Lung (tissue), 12 donors: ENCODE data around the gene SNX13. TPM values are rescaled to one million over a fixed set of nuclear protein-coding genes. Genes with fewer than 3 reads are reported as not detected.

ENCODE experiments used
- ATAC-seq: fragments of 200-7000 bp; cut with Tn5 transposase; one replicate; pipeline ENCODE4 v1.9.1; 2020; ENCODE audit warnings: moderate number of reproducible peaks; ENCODE audit not compliant: insufficient read depth, low FRiP score
- DNase-seq, 3 donors: peaks; one replicate each; pipeline ENCODE4 v3.0.0-alpha.2; 2013 to 2017
- H3K27ac ChIP-seq, 2 donors: one replicate each; pipeline ENCODE4 v1.5.1; 2013; ENCODE audit warnings: mild to moderate bottlenecking in 2 of 2, moderate library complexity in 2 of 2, control low read depth in 1 of 2, inconsistent platforms in 1 of 2, low read depth in 1 of 2, low read length in 1 of 2
- H3K27me3 ChIP-seq, 3 donors: one replicate each; pipeline ENCODE4 v1.5.1; 2013; ENCODE audit warnings: low read length in 2 of 3; ENCODE audit not compliant: control insufficient read depth in 3 of 3, insufficient read depth in 3 of 3
- H3K36me3 ChIP-seq, 4 donors: one replicate each; pipeline ENCODE4 v1.5.1; 2013; ENCODE audit warnings: low read length in 4 of 4, mild to moderate bottlenecking in 1 of 4, moderate library complexity in 1 of 4; ENCODE audit not compliant: control insufficient read depth in 4 of 4, insufficient read depth in 4 of 4
- H3K4me1 ChIP-seq, 5 donors: one replicate each; pipeline ENCODE4 v1.5.1; 2013; ENCODE audit warnings: low read length in 5 of 5, mild to moderate bottlenecking in 2 of 5, moderate library complexity in 1 of 5; ENCODE audit not compliant: control insufficient read depth in 5 of 5, insufficient read depth in 5 of 5
- H3K4me3 ChIP-seq: one replicate; pipeline ENCODE4 v1.5.1; 2013; ENCODE audit warnings: mild to moderate bottlenecking, control low read depth, moderate library complexity
- H3K9ac ChIP-seq, 2 donors: one replicate each; pipeline ENCODE4 v1.5.1; 2013; ENCODE audit warnings: low read length in 2 of 2, control low read depth in 1 of 2; ENCODE audit not compliant: insufficient read depth in 1 of 2
- H3K9me3 ChIP-seq, 4 donors: one replicate each; pipeline ENCODE4 v1.5.1; 2013; ENCODE audit warnings: low read length in 3 of 4, mild to moderate bottlenecking in 1 of 4, moderate library complexity in 1 of 4; ENCODE audit not compliant: control insufficient read depth in 4 of 4, insufficient read depth in 3 of 4
- WGBS, 2 donors: extraction: QIAGEN DNeasy Blood & Tissue Kit; methylation state at CpG; one replicate each; pipeline ENCODE4 v1.1.7; 2013; 5-methylcytosine and 5-hydroxymethylcytosine counted together
- polyA plus RNA-seq, 2 donors: library from polyadenylated mRNA; stranded (reverse); fragments of 200-250 nt; gene quantifications; one replicate each; pipeline ENCODE4 v1.2.1, GENCODE V29; 2013
- total RNA-seq, 2 donors: library from RNA; depleted of rRNA in 1 of 2; stranded (reverse); fragments of >200 nt in 1 of 2; gene quantifications; one replicate each; pipeline ENCODE4 v1.2.1, GENCODE V29; 2014 to 2021
- TF ChIP-seq, protein P1 (sequence below): IDR thresholded peaks from 2 replicates; pipeline ENCODE4 v1.5.1; 2012; ENCODE audit warnings: mild to moderate bottlenecking; ENCODE audit errors: control extremely low read depth, extremely low read depth
- donor health status: control.
- donor health status: control.
- donor health status: Bipolar disorder and iron deficiency.
- donor health status: healthy.
- donor health status: DM: yes; HTN: yes; CAD: no.

SNX13 gene
- total and polyA plus RNA-seq, 4 donors = 8.9 to 104 (median 31.9) TPM

DNA sequence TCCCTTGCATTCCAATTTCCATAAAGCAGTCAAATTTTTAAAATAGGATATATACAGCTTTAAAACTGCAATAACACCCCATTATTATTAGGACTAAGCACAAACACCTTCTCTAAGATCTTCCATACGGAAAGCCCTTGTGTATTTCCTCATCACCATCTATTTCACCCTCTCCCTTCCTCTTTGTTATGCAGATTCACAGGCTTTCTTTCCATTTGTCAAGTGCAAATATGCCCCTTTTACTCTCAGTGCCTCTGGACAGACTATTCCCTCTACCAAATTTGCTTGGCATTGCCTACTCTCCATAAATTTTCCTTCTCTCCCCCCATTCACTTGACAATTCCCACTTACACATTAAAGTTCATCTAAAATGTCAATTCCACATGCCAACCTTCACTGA is 61.7 kb downstream of the SNX13 start:
- DNase-seq (no peak), ATAC-seq (no peak)
- peaks cover 0 to 15% (median 6%) of the 10 kb centered on the region in 4 donors for H3K36me3 ChIP-seq
- H3K4me1 ChIP-seq = no peaks in the 10 kb centered on the region
- TF ChIP-seq, protein P1, sequence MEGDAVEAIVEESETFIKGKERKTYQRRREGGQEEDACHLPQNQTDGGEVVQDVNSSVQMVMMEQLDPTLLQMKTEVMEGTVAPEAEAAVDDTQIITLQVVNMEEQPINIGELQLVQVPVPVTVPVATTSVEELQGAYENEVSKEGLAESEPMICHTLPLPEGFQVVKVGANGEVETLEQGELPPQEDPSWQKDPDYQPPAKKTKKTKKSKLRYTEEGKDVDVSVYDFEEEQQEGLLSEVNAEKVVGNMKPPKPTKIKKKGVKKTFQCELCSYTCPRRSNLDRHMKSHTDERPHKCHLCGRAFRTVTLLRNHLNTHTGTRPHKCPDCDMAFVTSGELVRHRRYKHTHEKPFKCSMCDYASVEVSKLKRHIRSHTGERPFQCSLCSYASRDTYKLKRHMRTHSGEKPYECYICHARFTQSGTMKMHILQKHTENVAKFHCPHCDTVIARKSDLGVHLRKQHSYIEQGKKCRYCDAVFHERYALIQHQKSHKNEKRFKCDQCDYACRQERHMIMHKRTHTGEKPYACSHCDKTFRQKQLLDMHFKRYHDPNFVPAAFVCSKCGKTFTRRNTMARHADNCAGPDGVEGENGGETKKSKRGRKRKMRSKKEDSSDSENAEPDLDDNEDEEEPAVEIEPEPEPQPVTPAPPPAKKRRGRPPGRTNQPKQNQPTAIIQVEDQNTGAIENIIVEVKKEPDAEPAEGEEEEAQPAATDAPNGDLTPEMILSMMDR = no peak
- H3K27me3 ChIP-seq = no peaks in the 10 kb centered on the region
- no peaks in the 10 kb centered on the region for H3K9me3 ChIP-seq
- WGBS, 2 donors = 52 to 65% methylated on average over 1 of the region's 1 CpG
- H3K4me3 ChIP-seq = no peak overlapping the region
- H3K27ac ChIP-seq = no peak overlapping the region
- H3K9ac ChIP-seq = no peak overlapping the region

DNA sequence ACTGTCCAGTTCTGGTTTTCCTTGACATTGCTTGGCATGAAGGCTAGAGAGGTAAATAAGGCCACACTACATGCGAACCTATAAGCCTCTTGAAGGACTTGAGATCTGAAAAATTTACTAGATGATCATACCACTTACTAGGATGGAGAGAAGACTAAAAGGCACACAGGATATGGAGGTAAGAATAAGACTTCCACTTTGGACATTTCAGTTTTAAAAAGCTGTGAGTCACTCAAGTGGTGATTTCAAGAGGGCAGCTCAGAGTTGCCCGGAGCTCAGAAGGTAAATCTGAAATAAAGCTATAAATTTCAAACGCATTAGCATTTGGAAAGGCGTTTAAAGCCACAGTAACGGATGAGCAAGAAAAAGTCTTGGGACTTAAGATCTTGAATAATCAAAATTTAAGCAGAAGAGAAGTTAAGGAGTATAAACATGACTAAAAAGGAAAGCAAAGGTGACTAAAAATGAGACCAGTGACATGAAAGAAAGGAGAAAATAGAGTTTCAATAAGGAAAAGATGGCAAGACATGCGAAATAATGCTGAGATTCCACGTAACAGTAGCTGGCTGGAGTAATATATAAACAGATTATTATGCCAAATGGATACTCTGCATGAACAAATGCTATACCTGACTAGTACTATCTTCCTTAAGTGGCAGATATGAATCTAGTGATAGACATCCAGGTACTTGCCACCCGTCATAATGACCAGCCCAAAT is 68.3 kb downstream of the SNX13 start:
- no peaks in the 10 kb centered on the region for H3K4me1 ChIP-seq
- peaks cover 0 to 2% (median 0%) of the 10 kb centered on the region in 4 donors for H3K9me3 ChIP-seq
- H3K36me3 ChIP-seq = peaks cover 9 to 38% (median 16%) of the 10 kb centered on the region in 4 donors
- H3K4me3 ChIP-seq = no peak overlapping the region
- WGBS, 2 donors = 87 to 90% methylated on average over 8 of the region's 8 CpGs
- DNase-seq (no peak), ATAC-seq (no peak)
- H3K27me3 ChIP-seq = no peaks in the 10 kb centered on the region
- no peak overlapping the region for H3K9ac ChIP-seq
- H3K27ac ChIP-seq = no peak overlapping the region
- TF ChIP-seq, protein P1 = no peak

DNA sequence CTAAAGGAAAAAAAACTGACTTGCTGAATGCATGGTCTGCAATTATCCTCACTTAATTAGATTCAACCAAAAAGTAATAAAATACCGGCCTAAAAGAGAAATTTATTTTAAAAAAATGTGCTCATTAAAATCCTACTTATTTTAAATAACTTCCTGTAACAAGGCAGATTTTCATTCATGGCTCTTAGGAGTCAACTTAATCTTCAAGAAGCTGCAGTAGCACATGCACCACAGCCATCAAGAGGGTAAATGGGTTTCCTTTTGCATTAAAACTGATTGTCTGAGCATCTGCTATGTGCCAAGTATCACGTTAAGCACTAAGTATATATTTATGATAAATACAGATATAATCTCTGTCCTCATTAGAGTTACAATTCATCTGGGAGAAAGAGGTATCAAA is 69.9 kb downstream of the SNX13 start:
- TF ChIP-seq, protein P1 = no peak
- 86 to 87% methylated on average over 2 of the region's 2 CpGs for WGBS, 2 donors
- no peak for ATAC-seq

DNA sequence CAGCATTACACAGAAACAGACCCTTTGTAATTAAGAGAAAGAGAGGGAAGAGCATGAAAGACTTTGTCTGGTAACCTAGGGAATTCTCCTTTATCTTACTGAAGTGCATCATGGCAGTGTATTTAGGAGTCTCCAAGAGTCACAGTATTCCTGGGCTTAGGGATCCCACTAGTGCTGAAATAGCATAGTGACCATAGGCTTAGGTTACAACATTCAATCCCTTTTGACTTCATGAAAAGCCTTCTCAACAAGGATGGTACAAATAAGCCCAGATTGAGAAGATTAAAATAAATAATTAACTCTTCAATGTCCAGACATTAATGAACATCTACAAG is 76.5 kb downstream of the SNX13 start:
- peaks cover 0 to 7% (median 0%) of the 10 kb centered on the region in 5 donors for H3K4me1 ChIP-seq
- no peaks in the 10 kb centered on the region for H3K27me3 ChIP-seq
- DNase-seq = no peak
- TF ChIP-seq, protein P1 = no peak
- H3K4me3 ChIP-seq = no peak overlapping the region
- H3K36me3 ChIP-seq = peaks cover 11 to 61% (median 22%) of the 10 kb centered on the region in 4 donors
- no peak overlapping the region for H3K27ac ChIP-seq
- peaks cover 2 to 7% (median 4%) of the 10 kb centered on the region in 4 donors for H3K9me3 ChIP-seq
- no peak for ATAC-seq
- no peak overlapping the region for H3K9ac ChIP-seq

More for the DNA sequence above, 69.9 kb downstream of the SNX13 start:
- no peak overlapping the region for H3K27ac ChIP-seq
- no peak overlapping the region for H3K4me3 ChIP-seq
- H3K4me1 ChIP-seq = no peaks in the 10 kb centered on the region
- DNase-seq = no peak
- H3K9me3 ChIP-seq = peaks cover 0 to 7% (median 4%) of the 10 kb centered on the region in 4 donors
- H3K27me3 ChIP-seq = no peaks in the 10 kb centered on the region
- H3K9ac ChIP-seq = no peak overlapping the region
- H3K36me3 ChIP-seq = peaks cover 9 to 41% (median 25%) of the 10 kb centered on the region in 4 donors
